GM21447 (cell line): ENCODE results near the gene ZNF664.

ENCODE experiments used
- ATAC-seq: cut with Tn5 transposase; IDR thresholded peaks from one replicate; pipeline ENCODE4 v1.9.1; 2021; ENCODE audit not compliant: unreplicated experiment

ZNF664 gene

GRCh38 chr12:124049451-124050094 lies 76.6 kb downstream of the ZNF664 start:
- no peak for ATAC-seq

GRCh38 chr12:124053851-124054250 lies 80.8 kb downstream of the ZNF664 start:
- ATAC-seq: no peak

- no peak for ATAC-seq
Measured at GRCh38 chr12:124055066-124055465, 82.1 kb downstream of the ZNF664 start.

- ATAC-seq: no peak
Measured at GRCh38 chr12:124057691-124058090, 84.7 kb downstream of the ZNF664 start.

- no peak for ATAC-seq
Measured at GRCh38 chr12:124059752-124060151, 86.7 kb downstream of the ZNF664 start.
